HepG2 (cell line): Measurements from ENCODE around the gene CARS2. TPM values are rescaled to one million over a fixed set of nuclear protein-coding genes. Genes with fewer than 3 reads are reported as not detected.

Experiments
- ATAC-seq: fragments of 200-7000 bp; cut with Tn5 transposase; 3 replicates; pipeline ENCODE4 v1.9.1; 2020; ENCODE audit warnings: mild to moderate bottlenecking, moderate library complexity
- BruUV-seq: library from RNA; stranded (reverse); fragments of 400-500 nt; replicated peaks from 2 replicates; lab custom pipeline; 2021; lab: Mats Ljungman, UMichigan
- CTCF ChIA-PET: fragments of 300-600 bp; formaldehyde crosslinking; extraction: SDS; loops from one replicate; lab custom pipeline; 2021; ENCODE audit warnings: low total read pairs, inconsistent platforms, low intra/inter-chr PET ratio; lab: Yijun Ruan, JAX
- POLR2A ChIA-PET: fragments of 350-600 bp; sonication (Branson Sonifier 250); formaldehyde crosslinking; loops from one replicate; lab custom pipeline; 2020; ENCODE audit warnings: antibody characterized with exemption, inconsistent platforms; lab: Yijun Ruan, JAX
- DNase-seq: peaks from one replicate; pipeline ENCODE4 v3.0.0-alpha.2; 2015; ENCODE audit warnings: low spot score
- FAIRE-seq: peaks from 3 replicates; lab custom pipeline; 2011; peaks lifted over from hg19 to GRCh38; lab: Jason Lieb, UNC
- H2AFZ ChIP-seq: one replicate; pipeline ENCODE4 v1.6.1; 2011; ENCODE audit warnings: low read length, inconsistent platforms
- H3K27ac ChIP-seq: fragments of 300-600 bp; 3 replicates; pipeline ENCODE4 v1.8.0; 2011; ENCODE audit warnings: mixed run types, mild to moderate bottlenecking, mixed read lengths, low read length, inconsistent platforms; ENCODE audit not compliant: insufficient read depth; ENCODE audit errors: extremely low read length
- H3K27me3 ChIP-seq, 2 experiments: fragments of 200-600 bp in 1 of 2; 2 replicates in 1 of 2; 3 replicates in 1 of 2; pipeline versions ENCODE4 v1.6.0 to v1.8.0; 2011; ENCODE audit warnings: low read length in 2 of 2, mild to moderate bottlenecking in 2 of 2, moderate library complexity in 2 of 2, inconsistent platforms in 1 of 2; ENCODE audit not compliant: insufficient read depth in 2 of 2, control insufficient read depth in 1 of 2
- H3K36me3 ChIP-seq, 2 experiments: fragments of 200-600 bp in 1 of 2; replicated peaks in 1 of 2; 2 replicates in 1 of 2; 3 replicates in 1 of 2; pipeline versions ENCODE4 v1.5.1 to v1.8.0; 2011; ENCODE audit warnings: low read length in 2 of 2, inconsistent platforms in 1 of 2; ENCODE audit not compliant: insufficient read depth in 2 of 2, control insufficient read depth in 1 of 2
- H3K4me1 ChIP-seq: 2 replicates; pipeline ENCODE4 v1.5.1; 2012; ENCODE audit warnings: low read length, inconsistent platforms; ENCODE audit not compliant: insufficient read depth
- H3K4me2 ChIP-seq: 2 replicates; pipeline ENCODE4 v1.6.0; 2011; ENCODE audit warnings: low read depth, low read length, inconsistent platforms
- H3K4me3 ChIP-seq, 3 experiments: fragments of 200-600 bp in 1 of 3; sonication (generic), shearing (Covaris generic) in 1 of 3; replicated peaks in 1 of 3; 2 replicates each; pipeline ENCODE4 v1.5.1; 2011 to 2016; ENCODE audit warnings: low read length in 3 of 3, inconsistent platforms in 2 of 3, low read depth in 2 of 3, mild to moderate bottlenecking in 2 of 3, control low read depth in 1 of 3, mixed read lengths in 1 of 3; ENCODE audit not compliant: insufficient read depth in 1 of 3
- H3K79me2 ChIP-seq: one replicate; pipeline ENCODE4 v1.6.1; 2011; ENCODE audit warnings: low read length, inconsistent platforms; ENCODE audit not compliant: insufficient read depth
- H3K9ac ChIP-seq: 2 replicates; pipeline ENCODE4 v1.6.0; 2011; ENCODE audit warnings: mild to moderate bottlenecking, low read depth, low read length, inconsistent platforms; ENCODE audit not compliant: insufficient read depth
- H3K9me3 ChIP-seq: 2 replicates; pipeline ENCODE4 v1.5.1; 2012; ENCODE audit warnings: mild to moderate bottlenecking, low read length
- H4K20me1 ChIP-seq: 2 replicates; pipeline ENCODE4 v1.6.0; 2011; ENCODE audit warnings: inconsistent platforms, mild to moderate bottlenecking, low read length, moderate library complexity; ENCODE audit not compliant: insufficient read depth
- AGO2 ChIP-seq: fragments of 200-400 bp; formaldehyde crosslinking; optimal IDR thresholded peaks from 2 replicates; pipeline ENCODE3; 2017; ENCODE audit warnings: mild to moderate bottlenecking, low read depth, low read length, moderate library complexity
- EED ChIP-seq: sonication (generic); formaldehyde crosslinking; IDR thresholded peaks from 2 replicates; pipeline ENCODE4 v1.5.0; 2020; ENCODE audit warnings: mild to moderate bottlenecking, missing genetic modification reagents
- GFI1 ChIP-seq: sonication (generic); formaldehyde crosslinking; IDR thresholded peaks from 2 replicates; pipeline ENCODE4 v1.5.0; 2020; ENCODE audit warnings: missing genetic modification reagents, mild to moderate bottlenecking, borderline replicate concordance
- KLF15 ChIP-seq: sonication (generic); formaldehyde crosslinking; IDR thresholded peaks from 2 replicates; pipeline ENCODE4 v1.8.1; 2023; ENCODE audit warnings: borderline replicate concordance, mild to moderate bottlenecking, inconsistent platforms, missing genetic modification reagents, mixed read lengths
- MAF1 ChIP-seq: sonication (generic); formaldehyde crosslinking; IDR thresholded peaks from 2 replicates; pipeline ENCODE4 v1.5.0; 2020; ENCODE audit warnings: missing genetic modification reagents, borderline replicate concordance
- MIER2 ChIP-seq: IDR thresholded peaks from 2 replicates; pipeline ENCODE4 v1.6.1; 2016; ENCODE audit warnings: missing biosample characterization, missing genetic modification reagents
- MYC ChIP-seq: sonication (generic); formaldehyde crosslinking; IDR thresholded peaks from 2 replicates; pipeline ENCODE4 v1.9.0; 2021; ENCODE audit warnings: missing genetic modification reagents, borderline replicate concordance
- PAWR ChIP-seq: sonication (generic); formaldehyde crosslinking; IDR thresholded peaks from 2 replicates; pipeline ENCODE4 v1.4.0; 2020; ENCODE audit warnings: missing genetic modification reagents, mild to moderate bottlenecking, borderline replicate concordance
- PRPF4 ChIP-seq: fragments of 200-400 bp; formaldehyde crosslinking; IDR thresholded peaks from 2 replicates; pipeline ENCODE4 v1.6.1; 2016; ENCODE audit warnings: low read length, low read depth; ENCODE audit not compliant: poor library complexity, severe bottlenecking
- RFXANK ChIP-seq: IDR thresholded peaks from 2 replicates; pipeline ENCODE4 v1.6.1; 2016
- RXRA ChIP-seq: sonication (generic); formaldehyde crosslinking; IDR thresholded peaks from 2 replicates; pipeline ENCODE4 v1.5.1; 2020; ENCODE audit warnings: missing genetic modification reagents
- SNAPC2 ChIP-seq: sonication (generic); formaldehyde crosslinking; IDR thresholded peaks from 2 replicates; pipeline ENCODE4 v1.8.1; 2022; ENCODE audit warnings: mild to moderate bottlenecking, missing genetic modification reagents
- THYN1 ChIP-seq: sonication (generic); formaldehyde crosslinking; IDR thresholded peaks from 2 replicates; pipeline ENCODE4 v1.8.1; 2023; ENCODE audit warnings: low read depth, mild to moderate bottlenecking, moderate library complexity, missing genetic modification reagents, borderline replicate concordance
- ZFX ChIP-seq: sonication (generic); formaldehyde crosslinking; IDR thresholded peaks from 2 replicates; pipeline ENCODE4 v1.4.0; 2020; ENCODE audit warnings: mild to moderate bottlenecking, low read depth, missing genetic modification reagents, moderate library complexity
- ZNF749 ChIP-seq: sonication (generic); formaldehyde crosslinking; IDR thresholded peaks from 2 replicates; pipeline ENCODE4 v1.8.0; 2022; ENCODE audit warnings: mild to moderate bottlenecking, missing genetic modification reagents, moderate library complexity, borderline replicate concordance
- ZNF788 ChIP-seq: sonication (generic); formaldehyde crosslinking; IDR thresholded peaks from 2 replicates; pipeline ENCODE4 v1.5.0; 2020; ENCODE audit warnings: mild to moderate bottlenecking, missing genetic modification reagents, borderline replicate concordance
- WGBS: methylation state at CpG from one replicate; pipeline ENCODE4 v1.1.6; 2017; ENCODE audit warnings: low lambda C conversion rate; 5-methylcytosine and 5-hydroxymethylcytosine counted together
- in situ Hi-C: cut with HindIII; loops from 2 replicates; pipeline ENCODE4 v1.10.0; 2017; ENCODE audit warnings: low pct_unique_long_range_greater_than_20kb; ENCODE audit not compliant: extremely low pct_ligation_motif_present
- intact Hi-C: fragments of 100-400 bp; cut with micrococcal nuclease; formaldehyde crosslinking; loops from one replicate; pipeline ENCODE4 v1.10.0; 2022; ENCODE audit not compliant: unreplicated experiment
- polyA plus RNA-seq, 8 experiments: library from polyadenylated mRNA; depleted of rRNA in 3 of 8; stranded (reverse) in 7 of 8; unstranded in 1 of 8; fragments of >200 nt; fragmentation: Illumina TruSeq in 4 of 8; extraction: Trizol in 4 of 8; gene quantifications; 2 replicates each; pipeline versions ENCODE4 v1.2.1 to v1.2.3, GENCODE V29; 2011 to 2016; ENCODE audit warnings: low read depth in 4 of 8, missing spikeins in 1 of 8, mixed read lengths in 1 of 8; ENCODE audit not compliant: insufficient read depth in 1 of 8
- total RNA-seq, 5 experiments: library from RNA; depleted of rRNA; stranded (reverse); fragments of >200 nt; fragmentation: Illumina TruSeq; extraction: Trizol; gene quantifications; 2 replicates each; pipeline ENCODE4 v1.2.3, GENCODE V29; 2016; ENCODE audit warnings: low read depth in 1 of 5
- TF ChIP-seq, protein P1 (sequence below): sonication (generic); formaldehyde crosslinking; IDR thresholded peaks from 2 replicates; pipeline ENCODE4 v1.9.0; 2021; ENCODE audit warnings: missing genetic modification reagents, borderline replicate concordance
- TF ChIP-seq, protein P2 (sequence below): IDR thresholded peaks from 2 replicates; pipeline ENCODE4 v1.6.1; 2016

CARS2 gene
- total and polyA plus RNA-seq, 2 of the 13 experiments (the other 11 are each of a cell fraction or from before 2014, with no cell fraction given) = 41.1 to 59.3 TPM

DNA sequence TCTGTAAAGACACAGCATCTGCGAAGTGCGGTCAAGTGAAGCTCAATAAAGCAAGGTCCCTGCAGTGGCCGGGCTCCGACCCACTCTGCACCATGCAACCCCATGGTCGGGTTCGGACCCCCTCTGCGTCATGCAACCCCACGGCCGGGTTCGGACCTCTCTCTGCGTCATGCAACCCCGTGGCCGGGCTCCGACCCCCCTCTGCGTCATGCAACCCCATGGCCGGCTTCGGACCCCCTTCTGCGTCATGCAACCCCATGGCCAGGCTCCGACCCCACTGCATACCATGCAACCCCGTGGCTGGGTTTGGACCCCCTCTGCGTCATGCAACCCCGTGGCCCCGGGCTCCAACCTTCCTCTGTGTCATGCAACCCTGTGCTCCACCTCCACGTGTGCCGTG, 43.8 kb downstream of the CARS2 start:
- POLR2A ChIA-PET = interaction anchor here (1.5 kb wide), 1 partner anchor 53 kb away, joined by 3 read pairs; no protein-coding TSS in a partner anchor
- FAIRE-seq = no peak
- in situ Hi-C loops = no loop called here

DNA sequence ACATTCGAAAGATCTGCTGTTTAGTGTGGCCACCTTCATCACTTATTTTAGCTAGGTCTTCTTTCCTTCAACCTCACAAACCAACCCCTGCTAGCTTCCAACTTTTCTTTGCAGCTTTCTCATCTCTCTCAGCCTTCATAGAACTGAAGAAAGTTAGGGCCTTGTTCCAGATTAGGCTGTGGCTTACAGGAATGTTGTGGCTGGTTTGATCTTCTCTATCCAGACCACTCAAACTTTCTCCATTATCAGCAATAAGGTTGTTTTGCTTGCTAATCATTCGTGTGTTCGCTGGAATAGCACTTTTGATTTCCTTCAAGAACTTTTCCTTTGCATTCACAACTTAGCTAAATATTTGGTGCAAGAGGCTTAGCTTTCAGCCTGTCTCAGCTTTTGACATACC, 44.7 kb downstream of the CARS2 start:
- H3K27ac ChIP-seq = no peak overlapping the region
- no peaks in the 10 kb centered on the region for H3K79me2 ChIP-seq
- in situ Hi-C loops (no loop called here), intact Hi-C loops (no loop called here)
- no peaks in the 10 kb centered on the region for H3K27me3 ChIP-seq
- no peaks in the 10 kb centered on the region for H4K20me1 ChIP-seq
- ATAC-seq (no peak), DNase-seq (no peak), FAIRE-seq (no peak)
- H3K4me3 ChIP-seq = no peak overlapping the region
- peaks cover 11 to 61% of the 10 kb centered on the region in 2 experiments; a peak in 4 of 5 replicates for H3K36me3 ChIP-seq
- no peak overlapping the region for H3K9ac ChIP-seq
- WGBS = 99% methylated on average over 3 of the region's 3 CpGs
- H3K9me3 ChIP-seq = no peaks in the 10 kb centered on the region; the same call in 1 of the 2 replicates
- POLR2A ChIA-PET = interaction anchor here (1.5 kb wide), 1 partner anchor 54 kb away, joined by 3 read pairs; no protein-coding TSS in a partner anchor
- H3K4me1 ChIP-seq = no peaks in the 10 kb centered on the region
- H3K4me2 ChIP-seq = no peak overlapping the region
- BruUV-seq = no TSS peak
- H2AFZ ChIP-seq = no peak overlapping the region
- CTCF ChIA-PET = no interaction called here
- no peak for TF ChIP-seq THYN1 (CRISPR knock-in tag)
- no peak for TF ChIP-seq EED
- no peak for TF ChIP-seq SNAPC2 (CRISPR knock-in tag)
- TF ChIP-seq, protein P1, sequence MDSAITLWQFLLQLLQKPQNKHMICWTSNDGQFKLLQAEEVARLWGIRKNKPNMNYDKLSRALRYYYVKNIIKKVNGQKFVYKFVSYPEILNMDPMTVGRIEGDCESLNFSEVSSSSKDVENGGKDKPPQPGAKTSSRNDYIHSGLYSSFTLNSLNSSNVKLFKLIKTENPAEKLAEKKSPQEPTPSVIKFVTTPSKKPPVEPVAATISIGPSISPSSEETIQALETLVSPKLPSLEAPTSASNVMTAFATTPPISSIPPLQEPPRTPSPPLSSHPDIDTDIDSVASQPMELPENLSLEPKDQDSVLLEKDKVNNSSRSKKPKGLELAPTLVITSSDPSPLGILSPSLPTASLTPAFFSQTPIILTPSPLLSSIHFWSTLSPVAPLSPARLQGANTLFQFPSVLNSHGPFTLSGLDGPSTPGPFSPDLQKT (CRISPR knock-in tag) = no peak
- TF ChIP-seq PRPF4 = no peak
- TF ChIP-seq GFI1 (CRISPR knock-in tag) = no peak
- no peak for TF ChIP-seq ZNF788 (CRISPR knock-in tag)
- TF ChIP-seq ZFX (CRISPR knock-in tag) = no peak
- no peak for TF ChIP-seq PAWR (CRISPR knock-in tag)
- TF ChIP-seq, protein P2, sequence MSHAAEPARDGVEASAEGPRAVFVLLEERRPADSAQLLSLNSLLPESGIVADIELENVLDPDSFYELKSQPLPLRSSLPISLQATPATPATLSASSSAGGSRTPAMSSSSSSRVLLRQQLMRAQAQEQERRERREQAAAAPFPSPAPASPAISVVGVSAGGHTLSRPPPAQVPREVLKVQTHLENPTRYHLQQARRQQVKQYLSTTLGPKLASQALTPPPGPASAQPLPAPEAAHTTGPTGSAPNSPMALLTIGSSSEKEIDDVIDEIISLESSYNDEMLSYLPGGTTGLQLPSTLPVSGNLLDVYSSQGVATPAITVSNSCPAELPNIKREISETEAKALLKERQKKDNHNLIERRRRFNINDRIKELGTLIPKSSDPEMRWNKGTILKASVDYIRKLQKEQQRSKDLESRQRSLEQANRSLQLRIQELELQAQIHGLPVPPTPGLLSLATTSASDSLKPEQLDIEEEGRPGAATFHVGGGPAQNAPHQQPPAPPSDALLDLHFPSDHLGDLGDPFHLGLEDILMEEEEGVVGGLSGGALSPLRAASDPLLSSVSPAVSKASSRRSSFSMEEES (CRISPR knock-in tag) = no peak
- no peak for TF ChIP-seq MYC (CRISPR knock-in tag)
- TF ChIP-seq RXRA (CRISPR knock-in tag) = no peak
- no peak for TF ChIP-seq KLF15 (CRISPR knock-in tag)
- no peak for TF ChIP-seq MAF1 (CRISPR knock-in tag)
- TF ChIP-seq MIER2 (CRISPR knock-in tag) = no peak

More for the DNA sequence above, 43.8 kb downstream of the CARS2 start:
- Histone ChIP-seq H4K20me1 (no peaks in the 10 kb centered on the region), H3K9ac (no peak overlapping the region), H2AFZ (no peak overlapping the region), H3K36me3 (peaks cover 13 to 69% of the 10 kb centered on the region in 2 experiments; a peak in 4 of 5 replicates), H3K4me1 (no peaks in the 10 kb centered on the region), H3K27me3 (no peaks in the 10 kb centered on the region), H3K27ac (no peak overlapping the region), H3K4me3 (no peak overlapping the region), H3K9me3 (no peaks in the 10 kb centered on the region; the same call in 1 of the 2 replicates), H3K79me2 (no peaks in the 10 kb centered on the region), H3K4me2 (no peak overlapping the region)
- 96% methylated on average over 8 of the region's 25 CpGs for WGBS
- TF ChIP-seq RFXANK (CRISPR knock-in tag) (no peak), AGO2 (peak; percentile 70), ZNF749 (CRISPR knock-in tag) (no peak)
- BruUV-seq = no TSS peak
- intact Hi-C loops = no loop called here
- DNase-seq (no peak), ATAC-seq (no peak)
- CTCF ChIA-PET = no interaction called here
